Stomach (tissue), 9 donors: Measurements from ENCODE around the gene FBXO38. TPM values are rescaled to one million over a fixed set of nuclear protein-coding genes. Genes with fewer than 3 reads are reported as not detected.

Source experiments
- DNase-seq, 2 donors: peaks; one replicate each; pipeline versions ENCODE4 v3.0.0 to v3.0.0-alpha.2; 2013 to 2019
- H3K27ac ChIP-seq, 5 donors: fragments of 200-600 bp in 4 of 5; sonication (generic) in 4 of 5; one replicate each; pipeline ENCODE4 v1.5.1; 2013 to 2019; ENCODE audit warnings: mild to moderate bottlenecking in 1 of 5, moderate library complexity in 1 of 5
- H3K27me3 ChIP-seq, 3 donors: fragments of 200-600 bp; sonication (generic); one replicate each; pipeline ENCODE4 v1.5.1; 2017 to 2019; ENCODE audit warnings: mixed run types in 1 of 3
- H3K36me3 ChIP-seq, 4 donors: fragments of 200-600 bp; sonication (generic); 1 replicate in 3 of 4; 2 replicates in 1 of 4; pipeline ENCODE4 v1.5.1; 2016 to 2019
- H3K4me1 ChIP-seq, 4 donors: fragments of 200-600 bp; sonication (generic); one replicate each; pipeline ENCODE4 v1.5.1; 2016 to 2019
- H3K4me3 ChIP-seq, 4 donors: fragments of 200-600 bp; sonication (generic) in 3 of 4; one replicate each; pipeline ENCODE4 v1.5.1; 2016 to 2019; ENCODE audit warnings: mild to moderate bottlenecking in 1 of 4
- H3K9me3 ChIP-seq, 4 donors: fragments of 200-600 bp; sonication (generic); one replicate each; pipeline ENCODE4 v1.5.1; 2016 to 2019
- EP300 ChIP-seq: sonication (generic); formaldehyde crosslinking; IDR thresholded peaks from one replicate; pipeline ENCODE4 v1.6.1; 2017; ENCODE audit warnings: antibody characterized with exemption
- POLR2A ChIP-seq, 4 donors: fragments of 450-650 bp; IDR thresholded peaks; one replicate each; pipeline ENCODE4 v1.6.1; 2016; ENCODE audit warnings: antibody characterized with exemption in 4 of 4, control low read depth in 2 of 4, mild to moderate bottlenecking in 1 of 4, moderate library complexity in 1 of 4
- POLR2AphosphoS5 ChIP-seq, 3 donors: sonication (generic); formaldehyde crosslinking; IDR thresholded peaks; one replicate each; pipeline ENCODE4 v1.6.1; 2016; ENCODE audit warnings: antibody characterized with exemption in 3 of 3
- WGBS, 5 donors: extraction: QIAGEN DNeasy Blood & Tissue Kit in 3 of 5; methylation state at CpG; one replicate each; pipeline versions ENCODE4 v1.1.5 to v1.1.7; 2013 to 2018; 5-methylcytosine and 5-hydroxymethylcytosine counted together
- intact Hi-C: fragments of 100-400 bp; cut with DNase I; formaldehyde crosslinking; loops from one replicate; pipeline ENCODE4 v1.15.1; 2023; ENCODE audit warnings: low total_unique reads
- polyA plus RNA-seq, 3 donors: library from polyadenylated mRNA; stranded (reverse); fragments of 200-250 nt; gene quantifications; one replicate each; pipeline ENCODE4 v1.2.3, GENCODE V29; 2013
- total RNA-seq, 5 donors: library from RNA; depleted of rRNA; stranded (reverse); fragments of >200 nt; gene quantifications; one replicate each; pipeline versions ENCODE4 v1.1.0 to v1.2.3, GENCODE V29; 2014 to 2016
- TF ChIP-seq, protein P1 (sequence below), 7 experiments: fragments of 450-650 bp in 4 of 7; fragments of 200-600 bp in 3 of 7; sonication (generic) in 3 of 7; IDR thresholded peaks; one replicate each; pipeline ENCODE4 v1.5.1; 2016 to 2019; ENCODE audit warnings: antibody characterized with exemption in 7 of 7, control low read depth in 2 of 7, mild to moderate bottlenecking in 1 of 7
- donor health status: healthy with polysubstance abuse.
- donor health status: Bipolar disorder and iron deficiency.
- donor health status: healthy.

The FBXO38 gene
- total and polyA plus RNA-seq, 8 donors, result 10.7 to 119 (median 16.6) TPM

DNA sequence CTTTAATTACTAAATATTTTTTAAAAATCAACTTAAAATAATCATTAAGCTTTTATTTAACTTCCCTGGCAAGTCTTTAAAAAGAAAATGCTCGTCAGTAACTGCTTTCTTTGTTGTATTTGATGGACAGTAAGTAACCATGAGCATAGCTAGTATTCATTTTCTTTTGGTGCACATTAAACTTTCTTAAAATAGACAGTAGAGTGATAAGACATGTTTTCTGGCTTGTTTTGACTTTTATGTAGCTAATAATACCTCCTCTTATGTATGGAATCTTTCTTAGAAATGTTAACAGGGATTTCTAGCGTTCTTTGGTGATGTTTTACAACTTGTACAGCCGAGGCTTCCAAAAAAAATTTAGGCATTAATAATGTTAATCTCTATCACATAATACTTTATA, 22.6 kb downstream of the FBXO38 start:
- H3K27ac ChIP-seq, result no peak overlapping the region

DNA sequence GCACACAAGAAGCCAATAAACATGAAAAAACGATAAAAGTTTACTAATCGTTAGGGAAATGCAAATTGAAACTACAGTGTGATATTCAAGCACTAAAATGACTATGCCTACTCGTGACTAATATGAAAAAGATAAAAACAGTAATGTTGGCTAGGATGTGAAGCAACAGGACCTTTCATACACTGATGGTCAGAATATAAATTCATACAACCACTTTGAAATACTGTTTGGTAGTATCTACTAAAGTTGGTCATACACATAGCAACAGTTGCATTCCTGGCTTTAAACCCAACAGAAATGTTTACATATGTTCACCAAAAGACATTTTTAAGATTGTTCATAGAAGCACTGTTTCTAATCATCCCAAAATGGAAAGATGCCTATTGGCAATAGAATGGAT, 24.3 kb downstream of the FBXO38 start:
- Histone ChIP-seq H3K36me3 (peaks cover 38 to 100% (median 99%) of the 10 kb centered on the region in 4 donors), H3K4me3 (no peak overlapping the region), H3K9me3 (no peaks in the 10 kb centered on the region), H3K27me3 (no peaks in the 10 kb centered on the region), H3K27ac (no peak overlapping the region), H3K4me1 (peaks cover 0 to 10% (median 0%) of the 10 kb centered on the region in 4 donors)
- WGBS, 5 donors, result 68 to 79% (median 74%) methylated on average over 3 of the region's 3 CpGs
- no peak for TF ChIP-seq POLR2AphosphoS5 (IDR thresholded peaks at IDR 0.05)
- no peak for TF ChIP-seq POLR2A (IDR thresholded peaks at IDR 0.05)
- TF ChIP-seq, protein P1, sequence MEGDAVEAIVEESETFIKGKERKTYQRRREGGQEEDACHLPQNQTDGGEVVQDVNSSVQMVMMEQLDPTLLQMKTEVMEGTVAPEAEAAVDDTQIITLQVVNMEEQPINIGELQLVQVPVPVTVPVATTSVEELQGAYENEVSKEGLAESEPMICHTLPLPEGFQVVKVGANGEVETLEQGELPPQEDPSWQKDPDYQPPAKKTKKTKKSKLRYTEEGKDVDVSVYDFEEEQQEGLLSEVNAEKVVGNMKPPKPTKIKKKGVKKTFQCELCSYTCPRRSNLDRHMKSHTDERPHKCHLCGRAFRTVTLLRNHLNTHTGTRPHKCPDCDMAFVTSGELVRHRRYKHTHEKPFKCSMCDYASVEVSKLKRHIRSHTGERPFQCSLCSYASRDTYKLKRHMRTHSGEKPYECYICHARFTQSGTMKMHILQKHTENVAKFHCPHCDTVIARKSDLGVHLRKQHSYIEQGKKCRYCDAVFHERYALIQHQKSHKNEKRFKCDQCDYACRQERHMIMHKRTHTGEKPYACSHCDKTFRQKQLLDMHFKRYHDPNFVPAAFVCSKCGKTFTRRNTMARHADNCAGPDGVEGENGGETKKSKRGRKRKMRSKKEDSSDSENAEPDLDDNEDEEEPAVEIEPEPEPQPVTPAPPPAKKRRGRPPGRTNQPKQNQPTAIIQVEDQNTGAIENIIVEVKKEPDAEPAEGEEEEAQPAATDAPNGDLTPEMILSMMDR (IDR thresholded peaks at IDR 0.05), result no peak
- no peak for TF ChIP-seq EP300
- intact Hi-C loops, result no loop called here
- DNase-seq, result no peak

More for the DNA sequence above, 22.6 kb downstream of the FBXO38 start:
- Histone ChIP-seq H3K9me3 (no peaks in the 10 kb centered on the region), H3K4me3 (no peak overlapping the region), H3K36me3 (peaks cover 39 to 100% (median 98%) of the 10 kb centered on the region in 4 donors), H3K27me3 (no peaks in the 10 kb centered on the region), H3K4me1 (peaks cover 0 to 26% (median 0%) of the 10 kb centered on the region in 4 donors)
- 76 to 97% (median 90%) methylated on average over 3 of the region's 3 CpGs for WGBS, 5 donors
- intact Hi-C loops, result no loop called here
- no peak for DNase-seq
- TF ChIP-seq POLR2AphosphoS5 (IDR thresholded peaks at IDR 0.05) (no peak), POLR2A (IDR thresholded peaks at IDR 0.05) (no peak), EP300 (no peak)
- TF ChIP-seq, protein P1 (IDR thresholded peaks at IDR 0.05), result no peak

DNA sequence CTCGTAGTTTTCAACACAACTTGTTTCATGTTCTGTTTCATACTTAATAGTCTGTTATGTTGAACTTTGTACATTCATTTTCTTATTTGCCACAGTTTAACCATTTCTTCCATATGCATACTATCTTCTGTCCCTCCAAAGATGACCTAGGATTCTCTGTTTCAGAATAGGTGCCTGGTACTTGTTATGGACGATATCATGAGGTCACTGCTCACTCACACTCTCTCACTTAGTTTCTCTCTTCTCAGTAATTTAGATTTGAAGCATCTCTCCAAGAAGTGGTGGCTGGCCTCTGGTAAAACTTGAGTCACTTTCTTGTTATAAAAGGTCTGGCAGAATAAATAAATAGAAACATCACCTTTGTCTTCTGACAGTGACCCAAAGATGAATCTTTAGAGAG, 28.4 kb downstream of the FBXO38 start:
- 84 to 96% (median 91%) methylated on average over 2 of the region's 2 CpGs for WGBS, 5 donors
- H3K9me3 ChIP-seq, result no peaks in the 10 kb centered on the region
- H3K4me1 ChIP-seq, result no peaks in the 10 kb centered on the region
- intact Hi-C loops, result no loop called here
- H3K4me3 ChIP-seq, result no peak overlapping the region
- no peak overlapping the region for H3K27ac ChIP-seq
- H3K36me3 ChIP-seq, result peaks cover 42 to 100% (median 100%) of the 10 kb centered on the region in 4 donors
- no peak for DNase-seq
- no peak for TF ChIP-seq EP300
- TF ChIP-seq POLR2AphosphoS5 (IDR thresholded peaks at IDR 0.05), result no peak
- TF ChIP-seq, protein P1 (IDR thresholded peaks at IDR 0.05), result no peak
- TF ChIP-seq POLR2A (IDR thresholded peaks at IDR 0.05), result no peak
- H3K27me3 ChIP-seq, result no peaks in the 10 kb centered on the region

DNA sequence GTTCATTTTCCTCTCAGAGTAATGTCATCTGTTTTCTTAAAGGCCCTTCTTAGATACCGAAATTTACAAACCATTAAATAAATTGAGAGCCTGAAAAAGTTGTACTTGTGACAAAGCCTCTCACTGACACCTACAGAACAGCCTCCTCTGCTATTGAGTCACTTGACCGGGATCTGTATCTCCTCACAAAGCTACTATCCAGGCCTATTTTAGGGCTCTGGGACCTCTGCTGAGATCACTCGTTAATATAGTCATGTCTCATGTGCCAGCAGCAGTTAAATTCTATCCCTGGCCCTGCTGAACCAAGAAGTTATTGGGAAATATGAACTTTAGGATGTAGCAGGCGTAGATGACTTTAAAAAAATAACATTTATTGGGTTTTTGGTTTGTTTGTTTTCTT, 31.1 kb downstream of the FBXO38 start:
- WGBS, 5 donors, result 88 to 94% (median 91%) methylated on average over 4 of the region's 4 CpGs
- Histone ChIP-seq H3K4me1 (no peaks in the 10 kb centered on the region), H3K27me3 (no peaks in the 10 kb centered on the region), H3K4me3 (no peak overlapping the region), H3K9me3 (no peaks in the 10 kb centered on the region), H3K27ac (no peak overlapping the region), H3K36me3 (peaks cover 57 to 100% (median 100%) of the 10 kb centered on the region in 4 donors)
- intact Hi-C loops, result no loop called here
- DNase-seq, result no peak
- TF ChIP-seq POLR2A (IDR thresholded peaks at IDR 0.05), result no peak
- no peak for TF ChIP-seq EP300
- TF ChIP-seq, protein P1 (IDR thresholded peaks at IDR 0.05), result no peak
- no peak for TF ChIP-seq POLR2AphosphoS5 (IDR thresholded peaks at IDR 0.05)
